HEK293 (cell line): ENCODE results near the gene TSLP.

Experiments used
- CTCF ChIA-PET: fragments of 350-600 bp; formaldehyde crosslinking; extraction: SDS; loops from one replicate; lab custom pipeline; 2021; ENCODE audit warnings: antibody characterized with exemption; lab: Yijun Ruan, JAX
- POLR2A ChIA-PET: fragments of 300-600 bp; formaldehyde crosslinking; extraction: SDS; loops from one replicate; lab custom pipeline; 2020; ENCODE audit warnings: antibody characterized with exemption, inconsistent platforms; lab: Yijun Ruan, JAX
- H3K27ac ChIP-seq: fragments of 200-500 bp; sonication (Bioruptor generic); 2 replicates; pipeline ENCODE4 v1.5.1; 2014; ENCODE audit warnings: low read depth, low read length, control low read depth, inconsistent platforms; ENCODE audit errors: extremely low read depth
- H3K36me3 ChIP-seq, 2 experiments: fragments of 200-500 bp in 1 of 2; sonication (Bioruptor generic) in 1 of 2; 1 replicate in 1 of 2; 2 replicates in 1 of 2; pipeline ENCODE4 v1.5.1; 2014 to 2017; ENCODE audit warnings: inconsistent platforms in 2 of 2, low read length in 2 of 2; ENCODE audit not compliant: control insufficient read depth in 2 of 2, insufficient read depth in 1 of 2
- H3K4me1 ChIP-seq: fragments of 200-500 bp; sonication (Bioruptor generic); 2 replicates; pipeline ENCODE4 v1.5.1; 2014; ENCODE audit warnings: mild to moderate bottlenecking, low read length, inconsistent platforms; ENCODE audit not compliant: control insufficient read depth, insufficient read depth
- H3K4me3 ChIP-seq: 2 replicates; pipeline ENCODE4 v1.5.1; 2011; ENCODE audit warnings: low read depth, mild to moderate bottlenecking, control low read depth, low read length, moderate library complexity
- H3K9me3 ChIP-seq: fragments of 200-500 bp; sonication (Bioruptor generic); 2 replicates; pipeline ENCODE4 v1.5.1; 2014; ENCODE audit warnings: low read depth, low read length, inconsistent platforms; ENCODE audit not compliant: control insufficient read depth, insufficient read depth
- FEZF1 ChIP-seq: fragments of 450-650 bp; formaldehyde crosslinking; IDR thresholded peaks from 2 replicates; pipeline ENCODE4 v1.5.1; 2016; ENCODE audit warnings: missing biosample characterization, missing genetic modification characterization
- KLF10 ChIP-seq: fragments of 450-650 bp; IDR thresholded peaks from 2 replicates; pipeline ENCODE4 v1.5.1; 2018; ENCODE audit warnings: missing biosample characterization, mild to moderate bottlenecking, missing genetic modification characterization
- KLF7 ChIP-seq: fragments of 450-650 bp; formaldehyde crosslinking; IDR thresholded peaks from 2 replicates; pipeline ENCODE4 v1.5.1; 2016; ENCODE audit warnings: missing biosample characterization, missing genetic modification characterization, borderline replicate concordance
- MZF1 ChIP-seq: fragments of 450-650 bp; formaldehyde crosslinking; IDR thresholded peaks from 2 replicates; pipeline ENCODE4 v1.5.1; 2017; ENCODE audit warnings: missing biosample characterization, missing genetic modification characterization, borderline replicate concordance
- ZBTB26 ChIP-seq: fragments of 450-650 bp; formaldehyde crosslinking; optimal IDR thresholded peaks from 2 replicates; pipeline ENCODE3; 2016; ENCODE audit warnings: missing biosample characterization, mild to moderate bottlenecking, missing genetic modification characterization
- ZBTB6 ChIP-seq: fragments of 450-650 bp; formaldehyde crosslinking; IDR thresholded peaks from 2 replicates; pipeline ENCODE4 v1.5.1; 2017; ENCODE audit warnings: missing biosample characterization, missing genetic modification characterization
- ZIC2 ChIP-seq: fragments of 450-650 bp; formaldehyde crosslinking; IDR thresholded peaks from 2 replicates; pipeline ENCODE4 v1.5.1; 2016; ENCODE audit warnings: missing biosample characterization, missing genetic modification characterization
- ZNF133 ChIP-seq: fragments of 450-650 bp; formaldehyde crosslinking; IDR thresholded peaks from 2 replicates; pipeline ENCODE4 v1.5.1; 2016; ENCODE audit warnings: missing biosample characterization, missing genetic modification characterization
- ZNF169 ChIP-seq: fragments of 450-650 bp; formaldehyde crosslinking; IDR thresholded peaks from 2 replicates; pipeline ENCODE4 v1.5.1; 2016; ENCODE audit warnings: missing biosample characterization, missing genetic modification characterization
- ZNF266 ChIP-seq: fragments of 450-650 bp; formaldehyde crosslinking; IDR thresholded peaks from 2 replicates; pipeline ENCODE4 v1.5.1; 2016; ENCODE audit warnings: missing biosample characterization, missing genetic modification characterization, low read depth
- ZNF280D ChIP-seq: fragments of 450-650 bp; formaldehyde crosslinking; IDR thresholded peaks from 2 replicates; pipeline ENCODE4 v1.5.1; 2016; ENCODE audit warnings: missing biosample characterization, missing genetic modification characterization
- ZNF311 ChIP-seq: fragments of 450-650 bp; formaldehyde crosslinking; IDR thresholded peaks from 2 replicates; pipeline ENCODE4 v1.5.1; 2017; ENCODE audit warnings: missing biosample characterization, missing genetic modification characterization, borderline replicate concordance
- ZNF341 ChIP-seq: fragments of 450-650 bp; formaldehyde crosslinking; IDR thresholded peaks from 2 replicates; pipeline ENCODE4; 2016; ENCODE audit warnings: low read depth, missing biosample characterization, missing genetic modification characterization
- ZNF362 ChIP-seq: fragments of 450-650 bp; formaldehyde crosslinking; IDR thresholded peaks from 2 replicates; pipeline ENCODE4 v1.5.1; 2016; ENCODE audit warnings: missing biosample characterization, missing genetic modification characterization
- ZNF404 ChIP-seq: fragments of 450-650 bp; formaldehyde crosslinking; IDR thresholded peaks from 2 replicates; pipeline ENCODE4 v1.5.1; 2017; ENCODE audit warnings: missing biosample characterization, missing genetic modification characterization
- ZNF416 ChIP-seq: fragments of 450-650 bp; formaldehyde crosslinking; IDR thresholded peaks from 2 replicates; pipeline ENCODE4 v1.5.1; 2016; ENCODE audit warnings: missing biosample characterization, missing genetic modification characterization
- ZNF501 ChIP-seq: fragments of 450-650 bp; formaldehyde crosslinking; IDR thresholded peaks from 2 replicates; pipeline ENCODE4 v1.5.1; 2016; ENCODE audit warnings: missing biosample characterization, missing genetic modification characterization
- ZNF560 ChIP-seq: fragments of 450-650 bp; formaldehyde crosslinking; IDR thresholded peaks from 2 replicates; pipeline ENCODE4 v1.5.1; 2017; ENCODE audit warnings: missing biosample characterization, missing genetic modification characterization, borderline replicate concordance
- ZNF610 ChIP-seq: fragments of 450-650 bp; formaldehyde crosslinking; IDR thresholded peaks from 2 replicates; pipeline ENCODE4 v1.5.1; 2016; ENCODE audit warnings: missing biosample characterization, missing genetic modification characterization, borderline replicate concordance
- ZNF76 ChIP-seq: fragments of 450-650 bp; formaldehyde crosslinking; IDR thresholded peaks from 2 replicates; pipeline ENCODE4; 2016; ENCODE audit warnings: low read depth, missing biosample characterization, missing genetic modification characterization, borderline replicate concordance
- ZNF768 ChIP-seq: fragments of 450-650 bp; formaldehyde crosslinking; IDR thresholded peaks from 2 replicates; pipeline ENCODE4 v1.5.1; 2018; ENCODE audit warnings: missing biosample characterization, mild to moderate bottlenecking, missing genetic modification characterization
- ZSCAN16 ChIP-seq: fragments of 450-650 bp; formaldehyde crosslinking; IDR thresholded peaks from 2 replicates; pipeline ENCODE4 v1.5.1; 2016; ENCODE audit warnings: missing biosample characterization, missing genetic modification characterization
- ZSCAN30 ChIP-seq: fragments of 450-650 bp; IDR thresholded peaks from 2 replicates; pipeline ENCODE4 v1.5.1; 2018; ENCODE audit warnings: missing biosample characterization, mild to moderate bottlenecking, missing genetic modification characterization, moderate library complexity

TSLP gene

GRCh38 chr5:111117136-111117535 is 45.6 kb downstream of the TSLP start:
- POLR2A ChIA-PET = no interaction called here

GRCh38 chr5:111119221-111119620 is 47.7 kb downstream of the TSLP start:
- POLR2A ChIA-PET = no interaction called here
- Histone ChIP-seq H3K9me3 (no peaks in the 10 kb centered on the region), H3K4me3 (no peak overlapping the region), H3K4me1 (no peaks in the 10 kb centered on the region), H3K36me3 (peaks cover 27 to 60% of the 10 kb centered on the region in 2 experiments), H3K27ac (no peak overlapping the region)
- TF ChIP-seq ZNF133 (no peak), ZSCAN30 (tag by site-specific recombination) (no peak), MZF1 (no peak), ZNF169 (no peak), ZNF341 (tag by site-specific recombination) (no peak), ZBTB26 (no peak), ZNF610 (tag by site-specific recombination) (no peak), ZNF404 (tag by site-specific recombination) (no peak), ZSCAN16 (no peak), ZNF501 (no peak), ZNF76 (tag by site-specific recombination) (no peak), ZNF768 (tag by site-specific recombination) (no peak), KLF10 (tag by site-specific recombination) (no peak), ZNF416 (tag by site-specific recombination) (no peak), ZNF266 (tag by site-specific recombination) (no peak), KLF7 (tag by site-specific recombination) (no peak), ZNF362 (tag by site-specific recombination) (no peak), ZBTB6 (tag by site-specific recombination) (no peak), ZNF560 (no peak), ZNF311 (tag by site-specific recombination) (no peak)
- CTCF ChIA-PET = no interaction called here

More at GRCh38 chr5:111117136-111117535, 45.6 kb downstream of the TSLP start:
- no peaks in the 10 kb centered on the region for H3K9me3 ChIP-seq
- no peak overlapping the region for H3K4me3 ChIP-seq
- H3K27ac ChIP-seq = no peak overlapping the region
- CTCF ChIA-PET = no interaction called here
- no peaks in the 10 kb centered on the region for H3K4me1 ChIP-seq
- peak; percentile 65; the same call in 1 of the 2 replicates for TF ChIP-seq FEZF1 (tag by site-specific recombination)
- peak; percentile 23; the same call in 1 of the 2 replicates for TF ChIP-seq ZIC2 (tag by site-specific recombination)
- no peak for TF ChIP-seq ZNF280D (tag by site-specific recombination)
- TF ChIP-seq ZNF501 = no peak
- H3K36me3 ChIP-seq = peaks cover 19 to 62% of the 10 kb centered on the region in 2 experiments; a peak in 2 of 3 replicates
